ENCODE results near the gene ASB4. TPM values are rescaled to one million over a fixed set of nuclear protein-coding genes. Genes with fewer than 3 reads are reported as not detected.
"Not testable (repeated sequence)": the region's sequence is repeated elsewhere in the genome, so short reads cannot be mapped to it uniquely, and the experiment has no call there.

The ASB4 gene
- total RNA-seq, 1 donor from 2014 or later: 0.31 TPM

GRCh38 chr7:95545673-95546072 is 59.9 kb downstream of the ASB4 start:
- Mint-ChIP-seq H3K4me1 (ENCODE audit: unreplicated experiment) (peaks cover 26% of the 10 kb centered on the region), H3K9me3 (no peaks in the 10 kb centered on the region), H3K27ac (peak overlapping the region; percentile 6), H3K36me3 (no peaks in the 10 kb centered on the region), H3K4me3 (no peak overlapping the region), H3K27me3 (no peaks in the 10 kb centered on the region)
- no peak for TF ChIP-seq CTCF (conservative IDR thresholded peaks at IDR 0.05)
- DNase-seq (ENCODE audit: extremely low spot score, unreplicated experiment): no peak

- H3K4me3 Mint-ChIP-seq: no peak overlapping the region
- no peak overlapping the region for H3K27ac Mint-ChIP-seq
- H3K9me3 Mint-ChIP-seq: no peaks in the 10 kb centered on the region
- TF ChIP-seq CTCF (conservative IDR thresholded peaks at IDR 0.05): no peak
- no peaks in the 10 kb centered on the region for H3K27me3 Mint-ChIP-seq
- DNase-seq (ENCODE audit: extremely low spot score, unreplicated experiment): no peak
- no peaks in the 10 kb centered on the region for H3K36me3 Mint-ChIP-seq
- peaks cover 26% of the 10 kb centered on the region for H3K4me1 Mint-ChIP-seq (ENCODE audit: unreplicated experiment)
Observed at GRCh38 chr7:95546647-95547046, 60.9 kb downstream of the ASB4 start.

GRCh38 chr7:95547361-95548348 is 61.9 kb downstream of the ASB4 start:
- H3K27me3 Mint-ChIP-seq: no peaks in the 10 kb centered on the region
- peaks cover 26% of the 10 kb centered on the region for H3K4me1 Mint-ChIP-seq (ENCODE audit: unreplicated experiment)
- H3K27ac Mint-ChIP-seq: no peak overlapping the region
- no peak overlapping the region for H3K4me3 Mint-ChIP-seq
- no peaks in the 10 kb centered on the region for H3K36me3 Mint-ChIP-seq
- no peak for DNase-seq (ENCODE audit: extremely low spot score, unreplicated experiment)
- TF ChIP-seq CTCF (conservative IDR thresholded peaks at IDR 0.05): no peak
- H3K9me3 Mint-ChIP-seq: no peaks in the 10 kb centered on the region

GRCh38 chr7:95549818-95550529 is 64.2 kb downstream of the ASB4 start:
- peaks cover 32% of the 10 kb centered on the region for H3K4me1 Mint-ChIP-seq (ENCODE audit: unreplicated experiment)
- no peak overlapping the region for H3K4me3 Mint-ChIP-seq
- H3K36me3 Mint-ChIP-seq: no peaks in the 10 kb centered on the region
- no peak for TF ChIP-seq CTCF (conservative IDR thresholded peaks at IDR 0.05)
- peak overlapping the region; percentile 50 for H3K27ac Mint-ChIP-seq
- no peaks in the 10 kb centered on the region for H3K9me3 Mint-ChIP-seq
- H3K27me3 Mint-ChIP-seq: no peaks in the 10 kb centered on the region
- DNase-seq (ENCODE audit: extremely low spot score, unreplicated experiment): no peak

- no peaks in the 10 kb centered on the region for H3K9me3 Mint-ChIP-seq
- no peak overlapping the region for H3K4me3 Mint-ChIP-seq
- DNase-seq (ENCODE audit: extremely low spot score, unreplicated experiment): no peak
- H3K27ac Mint-ChIP-seq: no peak overlapping the region
- no peaks in the 10 kb centered on the region for H3K27me3 Mint-ChIP-seq
- H3K36me3 Mint-ChIP-seq: no peaks in the 10 kb centered on the region
- H3K4me1 Mint-ChIP-seq (ENCODE audit: unreplicated experiment): peaks cover 28% of the 10 kb centered on the region
- TF ChIP-seq CTCF (conservative IDR thresholded peaks at IDR 0.05): no peak
Observed at GRCh38 chr7:95550546-95550945, 64.8 kb downstream of the ASB4 start.

GRCh38 chr7:95552010-95552926 is 66.5 kb downstream of the ASB4 start:
- not testable (repeated sequence) for H3K27ac Mint-ChIP-seq; DNase-seq (ENCODE audit: extremely low spot score, unreplicated experiment); H3K4me3 Mint-ChIP-seq; H3K36me3 Mint-ChIP-seq; H3K9me3 Mint-ChIP-seq; H3K27me3 Mint-ChIP-seq
- H3K4me1 Mint-ChIP-seq (ENCODE audit: unreplicated experiment): peaks cover 27% of the 10 kb centered on the region
